Loucy (cell line): ENCODE data around the gene PTHLH.

ENCODE experiments used
- H2AFZ ChIP-seq: fragments of 200-600 bp; sonication (generic); 2 replicates; pipeline ENCODE4 v1.6.0; 2016; ENCODE audit warnings: antibody characterized with exemption, mild to moderate bottlenecking, low read length, moderate library complexity
- H3F3A ChIP-seq: fragments of 200-600 bp; 2 replicates; pipeline ENCODE4 v1.6.0; 2016; ENCODE audit warnings: antibody characterized with exemption, low read depth, mild to moderate bottlenecking
- H3K27me3 ChIP-seq: fragments of 200-600 bp; sonication (generic); 2 replicates; pipeline ENCODE4 v1.6.1; 2014; ENCODE audit warnings: low read length, mild to moderate bottlenecking; ENCODE audit not compliant: insufficient read depth, poor library complexity, severe bottlenecking
- H3K36me3 ChIP-seq: fragments of 200-600 bp; sonication (generic); 2 replicates; pipeline ENCODE4 v1.6.1; 2016; ENCODE audit warnings: low read length; ENCODE audit not compliant: insufficient read depth
- H3K4me1 ChIP-seq: fragments of 200-600 bp; sonication (generic); 2 replicates; pipeline ENCODE4 v1.5.1; 2014; ENCODE audit warnings: low read length, mild to moderate bottlenecking; ENCODE audit not compliant: insufficient read depth, poor library complexity, severe bottlenecking
- H3K4me2 ChIP-seq: fragments of 200-600 bp; sonication (generic); 2 replicates; pipeline ENCODE4 v1.6.0; 2014; ENCODE audit warnings: antibody characterized with exemption, low read length, low read depth, mild to moderate bottlenecking; ENCODE audit not compliant: poor library complexity, severe bottlenecking
- H3K4me3 ChIP-seq: fragments of 200-600 bp; sonication (generic); 2 replicates; pipeline ENCODE4 v1.5.1; 2014; ENCODE audit warnings: low read length, mild to moderate bottlenecking, mixed read lengths; ENCODE audit not compliant: poor library complexity, severe bottlenecking
- H3K79me2 ChIP-seq: fragments of 200-600 bp; sonication (generic); 2 replicates; pipeline ENCODE4 v1.6.1; 2014; ENCODE audit warnings: low read length; ENCODE audit not compliant: insufficient read depth
- H3K9ac ChIP-seq: fragments of 200-600 bp; sonication (generic); 2 replicates; pipeline ENCODE4 v1.6.0; 2014; ENCODE audit warnings: mild to moderate bottlenecking, low read depth, low read length, moderate library complexity; ENCODE audit not compliant: poor library complexity, severe bottlenecking
- H3K9me2 ChIP-seq: fragments of 200-600 bp; sonication (generic); replicated peaks from 2 replicates; pipeline ENCODE4 v1.6.1; 2016; ENCODE audit warnings: low read depth, low read length, mixed read lengths
- H3K9me3 ChIP-seq: fragments of 200-600 bp; sonication (generic); 2 replicates; pipeline ENCODE4 v1.6.1; 2014; ENCODE audit warnings: mild to moderate bottlenecking, antibody characterized with exemption, low read length, low read depth; ENCODE audit not compliant: insufficient read depth
- H4K20me1 ChIP-seq: fragments of 200-600 bp; sonication (generic); 2 replicates; pipeline ENCODE4 v1.6.0; 2014; ENCODE audit warnings: antibody characterized with exemption, low read length, mild to moderate bottlenecking; ENCODE audit not compliant: insufficient read depth, poor library complexity, severe bottlenecking
- EZH2phosphoT487 ChIP-seq: fragments of 200-600 bp; IDR thresholded peaks from 2 replicates; pipeline ENCODE4 v1.6.1; 2018; ENCODE audit warnings: antibody characterized with exemption, mild to moderate bottlenecking, moderate library complexity, borderline replicate concordance
- TF ChIP-seq, protein P1 (sequence below): fragments of 200-600 bp; sonication (generic); conservative IDR thresholded peaks from 2 replicates; pipeline ENCODE4 v1.5.1; 2014; ENCODE audit warnings: mild to moderate bottlenecking, antibody characterized with exemption, low read length

PTHLH gene

DNA sequence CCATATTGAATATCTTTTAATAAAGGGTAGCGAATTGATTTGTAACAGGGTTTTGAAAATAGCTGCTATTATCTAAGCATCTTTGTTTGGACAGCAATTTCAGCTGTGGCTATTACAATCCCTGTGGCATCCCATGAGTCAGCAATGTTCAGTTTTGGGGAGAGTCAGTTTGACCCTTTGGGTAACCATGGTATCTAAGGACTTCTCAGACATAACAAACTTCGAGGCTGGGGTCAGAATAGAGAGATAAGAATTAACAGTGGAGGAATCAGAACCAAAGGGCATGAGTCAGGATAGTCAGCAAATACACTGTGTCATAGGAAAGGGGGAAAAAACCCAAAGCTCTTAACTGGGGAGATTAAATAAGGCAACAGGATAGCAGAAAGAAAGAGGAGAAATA is 11.7 kb upstream of the PTHLH start:
- H3K4me2 ChIP-seq, result no peak overlapping the region
- no peaks in the 10 kb centered on the region for H3F3A ChIP-seq
- no peaks in the 10 kb centered on the region for H4K20me1 ChIP-seq
- H3K36me3 ChIP-seq, result no peaks in the 10 kb centered on the region
- H3K4me1 ChIP-seq, result no peaks in the 10 kb centered on the region
- H3K9ac ChIP-seq, result no peak overlapping the region
- H3K79me2 ChIP-seq, result no peaks in the 10 kb centered on the region
- H3K4me3 ChIP-seq, result no peak overlapping the region
- H3K9me2 ChIP-seq, result no peaks in the 10 kb centered on the region
- H3K27me3 ChIP-seq, result no peaks in the 10 kb centered on the region
- no peak for TF ChIP-seq EZH2phosphoT487
- TF ChIP-seq, protein P1, sequence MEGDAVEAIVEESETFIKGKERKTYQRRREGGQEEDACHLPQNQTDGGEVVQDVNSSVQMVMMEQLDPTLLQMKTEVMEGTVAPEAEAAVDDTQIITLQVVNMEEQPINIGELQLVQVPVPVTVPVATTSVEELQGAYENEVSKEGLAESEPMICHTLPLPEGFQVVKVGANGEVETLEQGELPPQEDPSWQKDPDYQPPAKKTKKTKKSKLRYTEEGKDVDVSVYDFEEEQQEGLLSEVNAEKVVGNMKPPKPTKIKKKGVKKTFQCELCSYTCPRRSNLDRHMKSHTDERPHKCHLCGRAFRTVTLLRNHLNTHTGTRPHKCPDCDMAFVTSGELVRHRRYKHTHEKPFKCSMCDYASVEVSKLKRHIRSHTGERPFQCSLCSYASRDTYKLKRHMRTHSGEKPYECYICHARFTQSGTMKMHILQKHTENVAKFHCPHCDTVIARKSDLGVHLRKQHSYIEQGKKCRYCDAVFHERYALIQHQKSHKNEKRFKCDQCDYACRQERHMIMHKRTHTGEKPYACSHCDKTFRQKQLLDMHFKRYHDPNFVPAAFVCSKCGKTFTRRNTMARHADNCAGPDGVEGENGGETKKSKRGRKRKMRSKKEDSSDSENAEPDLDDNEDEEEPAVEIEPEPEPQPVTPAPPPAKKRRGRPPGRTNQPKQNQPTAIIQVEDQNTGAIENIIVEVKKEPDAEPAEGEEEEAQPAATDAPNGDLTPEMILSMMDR, result no peak
- no peak overlapping the region for H2AFZ ChIP-seq
- no peaks in the 10 kb centered on the region for H3K9me3 ChIP-seq

- TF ChIP-seq EZH2phosphoT487, result no peak
- TF ChIP-seq, protein P1, result no peak
- H3F3A ChIP-seq, result no peaks in the 10 kb centered on the region
Observed at GRCh38 chr12:27982951-27983350, 10.4 kb upstream of the PTHLH start.

GRCh38 chr12:27982385-27982784 is 9.9 kb upstream of the PTHLH start:
- no peak for TF ChIP-seq EZH2phosphoT487
- TF ChIP-seq, protein P1, result no peak
- no peaks in the 10 kb centered on the region for H3K4me1 ChIP-seq
- no peaks in the 10 kb centered on the region for H3K9me2 ChIP-seq
- H3K79me2 ChIP-seq, result no peaks in the 10 kb centered on the region
- H4K20me1 ChIP-seq, result no peaks in the 10 kb centered on the region
- no peak overlapping the region for H3K9ac ChIP-seq
- H3K4me3 ChIP-seq, result no peak overlapping the region
- no peaks in the 10 kb centered on the region for H3K36me3 ChIP-seq
- H2AFZ ChIP-seq, result no peak overlapping the region
- H3K9me3 ChIP-seq, result no peaks in the 10 kb centered on the region
- no peaks in the 10 kb centered on the region for H3F3A ChIP-seq
- no peak overlapping the region for H3K4me2 ChIP-seq
- H3K27me3 ChIP-seq, result no peaks in the 10 kb centered on the region

More at GRCh38 chr12:27982951-27983350, 10.4 kb upstream of the PTHLH start:
- Histone ChIP-seq H4K20me1 (no peaks in the 10 kb centered on the region), H3K4me3 (no peak overlapping the region), H3K36me3 (no peaks in the 10 kb centered on the region), H3K9me2 (no peaks in the 10 kb centered on the region), H2AFZ (no peak overlapping the region), H3K4me1 (no peaks in the 10 kb centered on the region), H3K4me2 (no peak overlapping the region), H3K9me3 (no peaks in the 10 kb centered on the region), H3K79me2 (no peaks in the 10 kb centered on the region), H3K9ac (no peak overlapping the region), H3K27me3 (no peaks in the 10 kb centered on the region)
